Parathyroid adenoma (tissue), 2 donors: ENCODE data around the gene SCAI.

Experiments
- H2AFZ ChIP-seq: fragments of 300-600 bp; sonication (generic); one replicate; pipeline ENCODE4 v1.7.0; 2017; ENCODE audit warnings: antibody characterized with exemption, mild to moderate bottlenecking
- H3K27ac ChIP-seq: fragments of 300-600 bp; sonication (generic); one replicate; pipeline ENCODE4 v1.7.0; 2017
- H3K27me3 ChIP-seq: fragments of 300-600 bp; sonication (generic); one replicate; pipeline ENCODE4 v1.7.0; 2017; ENCODE audit warnings: low read length; ENCODE audit not compliant: control insufficient read depth, insufficient read depth
- H3K36me3 ChIP-seq: fragments of 300-600 bp; sonication (generic); one replicate; pipeline ENCODE4 v1.7.0; 2017; ENCODE audit warnings: low read length; ENCODE audit not compliant: control insufficient read depth, insufficient read depth
- H3K4me1 ChIP-seq: fragments of 300-600 bp; sonication (generic); one replicate; pipeline ENCODE4 v1.7.0; 2017; ENCODE audit warnings: control low read depth
- H3K4me2 ChIP-seq: fragments of 300-600 bp; sonication (generic); one replicate; pipeline ENCODE4 v1.7.0; 2017; ENCODE audit warnings: low read length
- H3K4me3 ChIP-seq: fragments of 300-600 bp; sonication (generic); one replicate; pipeline ENCODE4 v1.7.0; 2017; ENCODE audit warnings: low read depth, low read length
- H3K79me2 ChIP-seq: fragments of 300-600 bp; sonication (generic); one replicate; pipeline ENCODE4 v1.7.0; 2017; ENCODE audit warnings: control low read depth
- H3K9ac ChIP-seq: fragments of 300-600 bp; sonication (generic); one replicate; pipeline ENCODE4 v1.7.0; 2017; ENCODE audit warnings: mild to moderate bottlenecking
- H3K9me3 ChIP-seq: fragments of 300-600 bp; sonication (generic); one replicate; pipeline ENCODE4 v1.7.0; 2017; ENCODE audit warnings: low read length; ENCODE audit not compliant: control insufficient read depth
- TF ChIP-seq, protein P1 (sequence below): fragments of 300-600 bp; sonication (generic); IDR thresholded peaks from one replicate; pipeline ENCODE4 v1.7.0; 2017; ENCODE audit warnings: antibody characterized with exemption, mild to moderate bottlenecking
- donor health status: primary hyperparathyroidism.

The SCAI gene

GRCh38 chr9:124950050-124950718, 193.1 kb downstream of the SCAI start:
- Histone ChIP-seq H3K27ac (no peak overlapping the region), H3K9ac (no peak overlapping the region), H3K79me2 (no peaks in the 10 kb centered on the region)

DNA sequence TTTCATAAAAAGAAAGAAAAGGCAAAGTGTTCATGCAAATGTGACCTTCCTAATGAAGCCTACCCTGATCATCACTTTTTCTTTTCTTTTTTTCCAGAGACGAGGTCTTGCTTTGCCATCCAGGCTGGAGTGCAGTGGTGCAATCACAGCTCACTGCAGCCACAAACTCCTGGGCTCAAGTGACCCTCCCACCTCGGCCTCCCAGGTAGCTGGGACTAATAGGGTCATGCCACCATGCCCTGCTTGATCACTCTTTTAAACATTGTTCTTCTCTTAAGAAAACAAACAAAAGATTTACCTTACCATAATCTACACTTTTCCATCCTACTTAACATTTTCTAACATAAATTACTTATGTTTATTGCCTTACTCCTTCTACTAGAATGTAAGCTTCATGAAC, 193.9 kb downstream of the SCAI start:
- H3K79me2 ChIP-seq: no peaks in the 10 kb centered on the region
- no peak overlapping the region for H3K27ac ChIP-seq
- H2AFZ ChIP-seq: no peak overlapping the region
- no peak overlapping the region for H3K4me2 ChIP-seq
- no peaks in the 10 kb centered on the region for H3K27me3 ChIP-seq
- no peaks in the 10 kb centered on the region for H3K36me3 ChIP-seq
- H3K9me3 ChIP-seq: no peaks in the 10 kb centered on the region
- H3K9ac ChIP-seq: no peak overlapping the region
- TF ChIP-seq, protein P1, sequence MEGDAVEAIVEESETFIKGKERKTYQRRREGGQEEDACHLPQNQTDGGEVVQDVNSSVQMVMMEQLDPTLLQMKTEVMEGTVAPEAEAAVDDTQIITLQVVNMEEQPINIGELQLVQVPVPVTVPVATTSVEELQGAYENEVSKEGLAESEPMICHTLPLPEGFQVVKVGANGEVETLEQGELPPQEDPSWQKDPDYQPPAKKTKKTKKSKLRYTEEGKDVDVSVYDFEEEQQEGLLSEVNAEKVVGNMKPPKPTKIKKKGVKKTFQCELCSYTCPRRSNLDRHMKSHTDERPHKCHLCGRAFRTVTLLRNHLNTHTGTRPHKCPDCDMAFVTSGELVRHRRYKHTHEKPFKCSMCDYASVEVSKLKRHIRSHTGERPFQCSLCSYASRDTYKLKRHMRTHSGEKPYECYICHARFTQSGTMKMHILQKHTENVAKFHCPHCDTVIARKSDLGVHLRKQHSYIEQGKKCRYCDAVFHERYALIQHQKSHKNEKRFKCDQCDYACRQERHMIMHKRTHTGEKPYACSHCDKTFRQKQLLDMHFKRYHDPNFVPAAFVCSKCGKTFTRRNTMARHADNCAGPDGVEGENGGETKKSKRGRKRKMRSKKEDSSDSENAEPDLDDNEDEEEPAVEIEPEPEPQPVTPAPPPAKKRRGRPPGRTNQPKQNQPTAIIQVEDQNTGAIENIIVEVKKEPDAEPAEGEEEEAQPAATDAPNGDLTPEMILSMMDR: no peak
- H3K4me1 ChIP-seq: no peaks in the 10 kb centered on the region
- H3K4me3 ChIP-seq: no peak overlapping the region

More at GRCh38 chr9:124950050-124950718, 193.1 kb downstream of the SCAI start:
- Histone ChIP-seq H3K4me2 (no peak overlapping the region), H3K9me3 (no peaks in the 10 kb centered on the region), H3K36me3 (no peaks in the 10 kb centered on the region), H3K27me3 (no peaks in the 10 kb centered on the region), H3K4me1 (no peaks in the 10 kb centered on the region), H3K4me3 (no peak overlapping the region), H2AFZ (no peak overlapping the region)
- TF ChIP-seq, protein P1: no peak

DNA sequence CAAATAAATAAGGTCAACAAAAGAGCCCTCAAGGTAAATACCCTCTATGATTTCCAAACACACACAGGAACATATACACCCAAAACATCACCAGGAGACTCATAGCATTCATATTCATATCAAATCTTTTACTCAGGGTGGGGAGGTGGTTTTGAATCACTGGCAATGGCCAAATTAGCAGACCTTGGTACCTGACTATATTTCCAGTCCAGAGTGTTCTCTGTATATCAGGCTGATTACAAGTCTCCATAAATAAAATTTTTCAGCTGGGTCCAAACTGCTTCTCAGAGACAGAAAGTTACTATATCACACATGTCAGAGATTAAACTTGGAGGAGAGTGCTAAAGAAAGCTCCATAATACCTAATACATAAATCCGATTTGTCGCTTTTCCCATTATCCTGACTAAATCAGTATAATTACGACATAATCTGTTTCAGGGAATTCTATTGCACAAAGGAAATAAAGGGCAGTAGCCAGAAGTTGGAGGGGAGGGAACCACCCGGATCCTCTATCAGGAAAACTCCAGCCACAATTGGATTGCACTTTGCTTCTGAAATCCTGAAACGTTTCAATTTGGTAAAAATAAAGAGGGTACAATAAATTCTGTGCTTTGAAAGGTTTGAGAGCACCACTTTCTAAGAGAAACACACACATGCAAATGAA, 195.5 kb downstream of the SCAI start:
- TF ChIP-seq, protein P1: no peak
- H3K4me2 ChIP-seq: no peak overlapping the region
- no peaks in the 10 kb centered on the region for H3K79me2 ChIP-seq
- H3K4me1 ChIP-seq: no peaks in the 10 kb centered on the region
- H3K9me3 ChIP-seq: no peaks in the 10 kb centered on the region
- H3K36me3 ChIP-seq: no peaks in the 10 kb centered on the region
- no peak overlapping the region for H3K27ac ChIP-seq
- H3K9ac ChIP-seq: no peak overlapping the region
- H3K4me3 ChIP-seq: no peak overlapping the region
- H2AFZ ChIP-seq: no peak overlapping the region
- no peaks in the 10 kb centered on the region for H3K27me3 ChIP-seq

GRCh38 chr9:124946167-124946566, 197.2 kb downstream of the SCAI start:
- Histone ChIP-seq H2AFZ (no peak overlapping the region), H3K4me2 (no peak overlapping the region), H3K4me1 (no peaks in the 10 kb centered on the region), H3K4me3 (no peak overlapping the region), H3K9ac (no peak overlapping the region), H3K36me3 (no peaks in the 10 kb centered on the region), H3K27ac (no peak overlapping the region), H3K79me2 (no peaks in the 10 kb centered on the region), H3K9me3 (no peaks in the 10 kb centered on the region), H3K27me3 (no peaks in the 10 kb centered on the region)
- TF ChIP-seq, protein P1: no peak
